Measurements from ENCODE around the gene TECRL.

Gene TECRL, protein sequence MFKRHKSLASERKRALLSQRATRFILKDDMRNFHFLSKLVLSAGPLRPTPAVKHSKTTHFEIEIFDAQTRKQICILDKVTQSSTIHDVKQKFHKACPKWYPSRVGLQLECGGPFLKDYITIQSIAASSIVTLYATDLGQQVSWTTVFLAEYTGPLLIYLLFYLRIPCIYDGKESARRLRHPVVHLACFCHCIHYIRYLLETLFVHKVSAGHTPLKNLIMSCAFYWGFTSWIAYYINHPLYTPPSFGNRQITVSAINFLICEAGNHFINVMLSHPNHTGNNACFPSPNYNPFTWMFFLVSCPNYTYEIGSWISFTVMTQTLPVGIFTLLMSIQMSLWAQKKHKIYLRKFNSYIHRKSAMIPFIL

DNA sequence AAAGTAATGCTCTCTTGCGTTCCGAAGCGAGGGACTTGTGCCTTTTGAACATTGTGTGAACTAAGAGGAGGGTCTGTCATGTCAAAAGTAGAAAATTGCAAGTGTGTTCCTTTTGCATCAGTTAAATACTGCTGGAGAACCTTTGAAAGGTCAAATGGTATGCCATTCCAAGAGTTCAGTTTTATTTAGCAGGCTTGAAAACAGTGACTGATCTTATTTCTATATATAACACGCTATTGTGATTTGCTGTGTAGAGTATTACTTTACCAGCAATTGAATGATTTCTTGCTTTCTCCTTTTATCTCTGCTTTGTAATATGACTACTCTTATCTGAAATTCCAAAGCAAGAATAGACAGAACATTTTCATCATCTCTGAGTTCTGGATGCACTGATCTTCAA, at the start of gene TECRL:
TSS of gene TECRL (minus strand) at position 151 of the 400 bp plus-strand sequence. CDS start at position 52, 99 bp downstream.
- DNase-seq (ENCODE audit: low read depth in 2 of 2) = no peak

DNA sequence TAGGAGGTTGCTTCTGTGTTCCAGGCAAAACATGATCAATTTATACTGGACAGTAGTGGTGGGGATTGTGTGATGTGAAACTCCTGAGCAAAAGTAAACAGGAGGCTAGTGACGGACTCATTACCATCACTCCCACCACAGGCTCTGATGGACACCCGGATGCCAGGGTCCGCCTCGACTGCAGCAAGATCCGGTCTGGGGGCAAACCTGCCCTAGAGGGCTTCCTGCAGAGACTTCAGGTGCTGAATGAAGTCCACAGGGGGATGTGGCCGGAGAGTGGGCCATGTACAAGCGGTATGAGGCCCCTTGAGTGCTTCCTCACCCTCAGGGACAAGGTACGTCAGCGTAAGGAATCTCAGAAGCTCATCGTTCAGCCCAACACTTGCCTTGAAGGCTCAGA, 23.4 kb upstream of the TECRL start:
- DNase-seq (ENCODE audit: low read depth in 2 of 2) = no peak

DNA sequence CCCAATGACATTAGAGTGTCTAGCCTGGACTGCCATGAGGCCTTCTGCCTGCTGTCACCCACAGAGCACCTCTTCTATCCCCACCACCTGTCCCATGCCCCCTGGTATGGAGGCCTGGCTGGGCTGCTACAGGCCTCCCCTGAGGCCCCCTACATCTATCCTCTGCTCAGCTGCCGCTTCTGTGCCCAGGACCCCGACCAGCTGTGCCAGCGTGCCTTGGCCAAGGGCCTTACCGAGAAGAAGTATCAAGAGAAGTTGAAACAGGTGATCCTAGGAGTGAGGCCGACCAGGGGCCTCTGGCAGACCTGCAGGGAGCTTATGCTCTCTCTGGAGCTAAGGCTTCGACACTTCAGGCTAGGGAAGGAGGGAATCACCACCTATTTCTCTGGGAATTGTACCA, 21.7 kb upstream of the TECRL start:
- no peak for DNase-seq (ENCODE audit: low read depth in 2 of 2)

DNA sequence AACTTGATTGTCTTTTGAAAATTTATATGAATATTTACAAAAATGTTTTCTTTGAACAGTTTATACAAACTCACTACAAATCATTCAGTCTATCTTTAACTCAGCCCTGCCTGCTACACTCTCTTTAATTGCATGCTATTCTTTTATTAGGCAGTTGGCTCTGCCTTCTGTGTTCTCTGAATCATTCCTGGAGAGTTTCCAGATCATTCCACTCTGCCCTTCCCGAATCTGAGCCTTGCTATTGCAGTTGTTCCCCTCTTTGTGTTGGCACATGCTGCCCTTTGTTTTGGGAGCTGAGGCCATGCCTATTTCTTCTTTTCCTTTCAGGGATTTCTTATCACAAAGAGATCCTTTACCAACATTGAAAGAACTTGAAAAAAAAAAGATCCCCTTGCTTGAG, 8.7 kb upstream of the TECRL start:
- DNase-seq (ENCODE audit: low read depth in 2 of 2) = no peak

DNA sequence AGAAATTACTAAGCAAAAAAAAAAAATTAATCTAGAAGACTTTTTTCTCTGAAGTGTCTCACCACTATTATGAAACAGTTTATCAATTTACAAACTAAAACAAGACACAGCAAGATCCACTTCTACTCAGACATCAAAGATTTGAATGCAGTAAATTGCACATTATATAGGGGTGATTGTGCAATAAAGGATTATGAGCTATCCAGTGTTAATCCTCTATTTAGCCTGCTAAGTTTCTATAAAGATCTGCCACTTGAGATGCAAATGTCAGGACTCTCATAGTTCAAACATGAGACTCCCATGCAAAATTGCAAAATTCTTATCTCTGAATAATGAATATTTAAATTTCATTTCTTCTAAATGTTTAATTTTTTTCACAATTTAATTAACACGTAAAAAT, 2.2 kb downstream of the TECRL start:
- DNase-seq (ENCODE audit: low read depth in 2 of 2) = no peak

DNA sequence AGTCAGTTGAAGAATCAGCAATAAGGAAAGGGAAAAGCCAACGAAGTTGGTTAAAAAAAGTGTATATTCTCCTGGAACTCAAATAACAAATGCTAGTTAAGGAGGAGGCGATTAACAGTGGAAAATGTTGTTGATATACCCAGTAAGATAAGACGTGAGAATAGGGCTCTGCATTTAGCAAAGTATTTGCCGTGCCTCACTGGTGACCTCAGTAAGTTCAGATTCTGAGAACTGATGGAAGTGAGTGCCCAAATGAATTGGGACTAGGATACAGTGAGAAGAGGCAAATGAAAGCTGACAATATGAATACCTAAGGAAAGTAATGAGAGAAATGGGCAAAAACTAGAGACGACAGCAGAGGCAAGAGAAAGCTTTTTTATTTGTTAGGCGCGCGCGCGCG, 3.5 kb downstream of the TECRL start:
- no peak for DNase-seq (ENCODE audit: low read depth in 2 of 2)

DNA sequence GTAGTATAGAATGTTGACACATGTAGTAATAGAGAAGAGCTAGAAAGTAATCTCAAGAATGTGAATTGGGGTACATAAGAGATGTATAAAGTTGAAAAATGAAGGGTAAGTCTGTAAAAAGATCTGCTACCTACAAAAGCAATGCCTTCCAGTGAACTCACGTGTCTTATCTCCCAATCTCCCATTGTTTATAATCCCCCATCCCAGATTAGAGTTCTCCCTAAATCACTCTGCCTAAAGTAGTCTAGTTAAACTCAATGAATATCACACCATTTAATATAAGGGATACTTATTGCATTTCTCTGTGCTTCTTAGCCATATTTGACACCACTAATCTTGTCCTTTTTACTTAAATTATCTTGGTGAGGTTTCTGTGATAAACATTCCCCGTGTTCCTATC, 6.6 kb downstream of the TECRL start:
- no peak for DNase-seq (ENCODE audit: low read depth in 2 of 2)

DNA sequence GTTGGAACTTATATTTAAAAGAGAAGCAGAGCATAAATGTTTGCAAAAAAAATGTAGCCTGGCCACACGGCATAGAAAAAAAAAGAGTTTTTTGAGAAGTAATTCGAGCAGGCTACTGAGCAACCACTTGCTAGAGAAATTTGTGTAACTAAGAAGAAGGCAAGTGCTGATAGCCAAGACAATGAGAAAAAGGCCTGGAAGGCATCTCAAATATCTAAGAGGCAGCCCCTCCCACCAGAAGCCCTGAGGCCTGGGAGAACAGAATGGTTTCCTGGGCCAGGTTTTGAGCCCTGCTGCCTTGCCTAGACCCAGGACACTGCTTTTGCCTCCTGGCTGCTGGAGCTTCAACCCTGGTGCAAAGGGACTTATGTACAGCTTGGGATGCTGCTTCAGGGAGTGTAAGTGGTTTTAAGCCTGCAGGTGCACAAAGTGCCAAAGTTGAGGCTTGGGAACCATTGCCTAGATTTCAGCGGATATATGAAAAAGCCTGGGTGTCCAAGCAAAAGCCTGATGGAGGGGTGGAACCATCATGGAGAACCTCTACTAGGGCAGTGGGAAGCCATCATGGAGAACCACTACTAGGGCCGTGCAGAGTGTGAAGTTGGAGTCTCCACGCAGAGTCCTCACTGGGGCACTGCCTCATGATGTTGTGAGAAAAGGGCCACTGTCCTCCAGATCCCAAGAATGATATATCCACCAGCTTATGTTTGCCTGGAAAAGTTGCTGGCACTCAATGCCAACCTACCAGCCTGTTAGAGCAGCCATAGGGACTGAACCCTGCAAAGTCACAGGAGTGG, 9.7 kb downstream of the TECRL start:
- DNase-seq (ENCODE audit: low read depth in 2 of 2) = no peak

DNA sequence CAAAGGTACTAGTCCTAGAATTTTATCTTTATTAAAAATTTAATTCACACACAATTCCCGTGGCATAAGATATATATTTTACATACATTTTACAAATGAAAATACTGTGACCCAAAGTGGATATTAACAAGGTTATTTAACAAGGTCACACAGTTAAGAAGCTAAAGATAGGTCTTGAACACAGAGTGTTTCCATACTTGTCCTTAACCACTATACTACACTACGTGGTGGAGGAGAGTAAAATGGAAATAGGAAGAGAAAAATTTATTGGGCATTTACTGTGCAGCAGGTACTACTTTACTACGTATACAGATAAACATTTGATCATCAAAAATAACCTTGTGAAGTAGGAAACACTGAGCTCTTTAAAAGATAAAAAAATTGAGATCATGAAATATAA, 14.8 kb downstream of the TECRL start:
- no peak for DNase-seq (ENCODE audit: low read depth in 2 of 2)

DNA sequence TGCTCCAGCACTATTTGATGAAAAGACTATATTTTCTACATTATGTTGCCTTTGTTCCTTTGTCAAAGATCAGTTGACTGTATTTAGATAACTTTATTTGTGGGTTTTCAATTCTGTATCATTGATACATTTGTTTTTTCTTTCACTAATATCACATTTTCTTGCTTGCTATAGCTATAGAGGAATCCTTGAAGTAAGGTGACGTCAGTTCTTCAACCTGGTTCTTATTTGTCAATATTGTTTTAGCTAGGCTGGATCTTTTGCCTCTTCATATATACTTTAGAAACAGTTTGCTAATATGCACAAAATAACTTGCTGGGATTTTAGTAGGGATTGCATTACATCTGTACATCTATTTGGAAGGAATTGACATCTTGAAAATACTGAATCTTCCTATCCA, 21.0 kb downstream of the TECRL start:
- DNase-seq (ENCODE audit: low read depth in 2 of 2) = no peak

DNA sequence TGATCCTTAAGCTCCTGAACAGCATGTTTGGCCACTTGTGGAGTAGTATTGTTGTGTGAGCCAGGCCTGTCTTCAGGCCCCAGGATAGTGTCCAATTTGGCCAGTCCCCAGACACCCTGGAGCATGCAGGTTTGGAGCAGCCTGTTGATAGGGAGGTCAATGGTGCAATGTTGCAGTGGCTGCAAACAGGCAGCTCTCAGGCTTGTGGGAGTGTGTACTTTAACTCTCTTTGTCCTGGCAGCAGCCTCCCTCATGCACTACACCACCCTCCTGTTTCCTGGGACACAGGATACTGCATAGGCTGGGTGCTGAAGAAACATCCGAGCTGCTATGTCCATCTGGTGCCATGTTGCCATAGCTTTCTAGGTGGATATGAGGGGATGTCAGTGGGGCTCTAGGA, 24.0 kb downstream of the TECRL start:
- no peak for DNase-seq (ENCODE audit: low read depth in 2 of 2)

DNA sequence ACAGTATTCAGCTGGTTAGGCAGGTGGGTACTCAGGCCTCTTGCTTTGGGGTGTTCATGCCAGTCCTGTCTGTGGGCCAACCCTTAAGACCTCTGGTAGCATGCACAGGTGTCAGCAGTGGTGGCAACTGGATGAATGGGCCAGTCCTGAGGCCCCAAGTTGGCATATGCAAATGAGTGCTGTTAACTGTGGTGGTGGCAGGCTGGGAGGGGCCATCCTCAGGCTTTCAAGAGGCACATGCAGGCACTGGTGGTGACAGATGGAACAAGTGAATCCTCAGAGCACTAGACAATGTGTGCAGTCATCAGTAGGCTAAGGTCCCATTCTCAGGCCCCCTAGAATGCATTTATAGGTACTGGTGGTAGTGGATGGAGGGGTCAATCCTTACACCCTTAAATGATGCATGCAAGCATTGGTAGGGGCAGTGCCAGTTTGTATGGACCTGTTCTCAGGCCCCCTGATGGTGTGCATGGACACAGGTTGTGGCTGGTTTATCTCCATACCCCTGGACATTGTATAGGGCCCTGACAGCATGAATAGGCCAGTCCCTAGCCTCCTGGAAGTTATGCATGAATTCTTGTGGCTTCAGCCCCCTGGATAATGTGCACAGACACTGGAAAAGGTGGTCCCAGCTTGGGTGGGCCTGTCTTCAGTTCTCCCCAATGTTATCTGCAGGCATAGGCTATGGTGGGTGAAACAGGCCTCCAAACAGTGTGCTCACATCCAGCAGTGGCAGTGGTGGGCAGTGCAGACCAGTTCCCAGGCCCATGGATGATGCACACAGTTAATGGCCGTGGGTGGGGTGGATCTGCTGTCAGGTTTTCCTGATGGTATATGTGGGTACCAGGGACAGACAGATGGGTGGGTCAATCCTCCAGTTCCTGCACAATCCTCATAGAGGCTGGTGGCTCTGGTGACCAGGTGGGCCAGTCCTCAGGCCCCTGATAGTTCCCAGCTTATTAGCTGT, 24.7 kb downstream of the TECRL start:
- no peak for DNase-seq (ENCODE audit: low read depth in 2 of 2)

DNA sequence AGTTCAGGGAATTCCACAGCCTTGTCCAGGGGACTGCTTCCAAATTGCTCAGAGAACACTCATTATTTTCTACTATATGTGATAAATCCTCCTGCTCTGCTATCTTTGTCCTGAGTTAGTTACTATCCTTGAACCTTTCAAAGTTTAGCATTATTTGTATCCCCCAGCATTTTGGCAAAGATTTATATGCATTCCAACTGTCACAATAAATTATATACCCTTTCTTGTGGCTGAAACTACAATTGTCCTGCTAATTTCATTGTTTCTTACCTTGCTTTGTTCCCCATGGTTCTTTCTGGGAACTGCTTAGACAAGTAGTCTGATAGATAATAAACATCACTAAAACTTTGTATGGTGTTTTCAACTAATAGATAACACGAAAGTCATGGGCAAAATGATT, 40.5 kb downstream of the TECRL start:
- no peak for DNase-seq (ENCODE audit: low read depth in 2 of 2)

DNA sequence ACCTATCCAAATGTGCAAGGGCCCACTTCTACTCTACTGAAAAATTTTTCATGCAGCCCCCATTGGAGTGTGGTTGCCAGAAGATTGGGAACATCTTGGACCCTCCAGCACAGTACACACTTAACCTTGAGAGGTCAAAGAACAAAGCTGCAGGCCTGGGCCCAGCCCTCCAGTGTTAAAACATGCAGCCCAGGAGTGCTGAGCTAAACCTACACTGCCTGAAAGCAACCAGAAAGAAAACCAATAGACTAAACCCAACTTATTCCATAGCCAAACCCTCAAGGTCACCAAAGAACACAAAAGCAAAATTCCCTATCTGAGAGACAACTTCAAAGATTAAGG, 47.9 kb downstream of the TECRL start:
- no peak for DNase-seq (ENCODE audit: low read depth in 2 of 2)

DNA sequence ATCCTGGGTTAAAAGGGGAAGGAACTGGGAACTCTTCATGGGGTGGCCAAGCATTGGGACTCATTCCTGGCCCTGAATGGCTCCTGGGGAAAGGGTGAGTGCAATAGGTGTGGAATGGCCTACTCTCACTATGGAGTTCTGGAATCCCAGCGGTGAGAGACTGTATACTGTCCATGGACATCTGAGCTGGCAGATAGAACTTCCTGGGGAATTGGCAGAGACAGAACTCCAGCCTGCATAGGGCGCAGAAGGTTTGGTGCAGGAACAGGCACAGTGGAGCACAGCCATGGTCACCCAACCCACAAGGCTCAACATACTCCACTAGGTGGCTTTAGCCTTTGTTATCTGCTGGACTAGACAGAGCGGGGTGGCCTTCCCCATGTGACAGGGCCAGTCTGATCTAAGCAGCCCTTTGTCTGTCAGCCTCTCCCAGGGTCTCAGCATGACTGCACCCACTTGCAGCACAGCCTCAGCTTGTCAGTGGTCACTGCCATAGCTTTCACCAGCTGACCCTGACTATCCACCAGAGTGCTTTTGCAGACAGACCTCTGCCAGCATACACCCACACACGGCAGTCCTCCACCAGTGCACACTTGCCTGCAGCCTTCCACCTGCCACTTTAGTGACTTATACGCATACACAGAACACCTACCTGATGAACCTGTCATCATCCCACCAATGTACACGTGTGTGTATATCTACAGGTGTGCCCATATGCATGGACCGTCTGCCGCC, 48.4 kb downstream of the TECRL start:
- no peak for DNase-seq (ENCODE audit: low read depth in 2 of 2)

DNA sequence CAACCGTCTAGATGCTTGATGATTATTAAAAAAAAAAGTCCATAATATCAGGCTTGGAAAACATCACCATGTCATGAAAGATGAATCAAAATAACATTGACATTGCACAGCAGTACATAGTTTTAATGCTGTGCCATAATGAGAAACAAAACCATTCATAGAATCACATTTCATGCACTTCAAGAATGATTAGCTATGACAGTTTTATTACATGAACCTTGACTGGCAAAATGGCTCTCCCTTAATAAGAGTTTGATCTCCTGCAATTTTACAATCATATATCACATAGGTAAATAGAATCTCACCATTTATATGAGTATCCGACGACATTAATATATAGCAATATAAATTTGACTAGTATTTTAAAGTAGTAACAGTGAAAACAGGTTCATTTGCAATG, 49.8 kb downstream of the TECRL start:
- no peak for DNase-seq (ENCODE audit: low read depth in 2 of 2)

DNA sequence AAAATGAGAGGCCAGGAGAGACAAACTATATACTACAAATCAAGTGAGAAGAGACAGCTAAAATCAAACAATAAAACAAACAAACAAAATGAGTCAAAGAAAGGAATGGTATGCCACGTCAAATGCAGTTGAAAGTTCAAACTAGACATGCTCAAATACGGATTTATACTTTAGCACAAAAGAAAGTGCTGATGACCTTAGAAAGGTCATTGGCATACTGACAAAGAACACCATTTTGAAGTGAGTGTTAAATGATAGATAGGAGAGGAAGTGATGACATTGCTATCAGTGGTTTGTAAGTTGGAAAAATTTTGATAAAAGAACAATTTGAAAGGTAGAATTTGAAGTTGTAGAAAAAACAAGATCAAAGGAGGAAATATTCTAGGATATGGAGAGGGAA, 55.3 kb downstream of the TECRL start:
- no peak for DNase-seq (ENCODE audit: low read depth in 2 of 2)

DNA sequence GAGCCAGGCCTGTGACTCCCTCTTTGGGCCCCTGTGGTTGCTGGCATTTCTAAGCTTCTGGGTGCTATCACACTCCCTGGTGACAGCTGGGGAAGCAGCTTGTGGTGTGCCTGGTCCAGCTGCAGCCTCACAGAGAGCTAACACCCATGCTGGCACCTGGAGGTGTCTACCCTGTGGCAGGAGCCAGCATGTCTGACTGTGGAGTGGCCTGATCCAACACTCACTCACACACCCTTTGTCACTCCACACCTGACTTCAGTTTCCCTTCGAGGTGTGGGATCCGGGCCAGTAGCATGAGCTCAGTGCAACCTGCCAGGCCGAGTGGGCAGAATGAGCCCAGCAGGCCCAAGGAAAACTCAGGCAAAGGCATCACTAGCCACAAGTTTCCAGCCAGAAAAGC, 67.5 kb downstream of the TECRL start:
- no peak for DNase-seq (ENCODE audit: low read depth in 2 of 2)

DNA sequence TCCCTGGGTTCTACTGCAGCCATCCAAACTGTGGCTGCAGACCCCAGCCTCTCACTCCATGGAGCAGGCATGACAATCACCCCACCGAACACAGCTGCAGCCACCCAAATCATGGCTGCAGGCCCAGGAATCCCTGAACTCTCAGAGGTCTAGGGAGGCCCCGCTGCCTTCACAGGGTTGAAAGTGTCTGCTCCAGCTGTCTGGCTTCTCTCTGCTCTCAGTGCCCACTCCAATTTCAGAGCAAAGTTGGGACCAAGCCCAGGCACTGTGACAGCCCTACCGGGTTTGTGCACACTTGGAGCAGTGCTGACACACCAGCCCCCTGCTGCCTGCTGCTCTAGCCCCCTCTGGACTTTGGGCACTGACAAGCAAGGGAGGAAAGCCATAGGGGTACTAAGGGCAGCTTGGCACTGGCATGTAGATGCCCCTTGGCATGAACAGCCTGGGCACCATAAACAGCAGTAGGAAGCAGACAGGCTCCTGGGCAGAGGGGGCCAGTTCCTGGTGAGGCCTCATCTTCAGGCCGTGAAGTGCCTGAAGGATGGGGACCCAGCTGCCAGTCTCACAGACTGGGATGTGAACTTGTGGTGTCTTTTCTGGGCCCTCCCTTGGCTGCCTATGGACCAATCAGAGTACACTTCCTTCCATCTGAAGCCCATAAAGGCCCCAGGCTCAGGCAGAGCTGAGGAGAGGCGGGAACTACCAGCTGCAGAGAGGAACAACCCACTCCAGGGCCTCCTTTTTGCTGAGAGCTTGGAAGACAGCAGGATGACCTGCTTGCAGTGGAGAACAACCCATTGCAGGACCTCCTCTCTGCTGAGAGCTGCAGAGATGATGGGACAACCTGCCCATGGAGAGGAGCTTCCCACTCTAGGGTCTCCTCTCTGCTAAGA, 68.8 kb downstream of the TECRL start:
- DNase-seq (ENCODE audit: low read depth in 2 of 2) = no peak

DNA sequence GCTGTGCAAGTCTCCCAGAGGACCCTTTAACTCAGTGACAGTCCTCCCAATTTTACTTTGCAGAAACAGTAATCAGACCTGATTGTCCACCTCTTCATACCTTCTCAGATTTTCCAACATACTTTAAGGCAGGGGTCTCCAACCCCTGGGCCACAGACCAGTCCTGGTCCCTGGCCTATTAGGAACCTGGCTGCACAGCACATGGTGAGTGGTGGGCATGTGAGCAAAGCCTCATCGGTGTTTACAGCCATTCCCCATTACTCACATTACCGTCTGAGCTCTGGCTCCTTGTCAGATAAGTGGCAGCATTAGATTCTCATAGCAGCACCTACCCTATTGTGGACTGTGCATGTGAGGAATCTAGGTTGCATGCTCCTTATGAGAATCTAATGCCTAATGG, 74.3 kb downstream of the TECRL start:
- no peak for DNase-seq (ENCODE audit: low read depth in 2 of 2)

DNA sequence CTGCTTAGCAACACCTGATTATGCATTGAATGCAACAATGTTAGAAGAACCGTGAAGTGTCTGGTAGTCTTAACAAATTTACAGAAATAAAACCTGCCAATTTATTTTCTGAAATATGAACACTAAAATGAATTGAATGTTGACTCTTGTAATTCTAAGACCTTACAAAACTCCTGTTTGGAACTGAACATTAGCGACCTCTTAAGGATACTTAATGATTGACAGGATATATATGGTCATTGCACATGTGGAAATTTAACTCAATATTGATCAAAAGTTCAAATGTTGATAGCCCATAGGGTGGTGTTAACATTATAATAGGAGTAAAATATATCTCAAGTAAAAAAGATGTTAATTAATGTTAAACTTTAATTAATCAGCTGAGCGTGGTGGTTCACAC, 79.1 kb downstream of the TECRL start:
- DNase-seq (ENCODE audit: low read depth in 2 of 2) = no peak

Measured in fibroblast of skin of left biceps (primary cell).